Smooth muscle cell (in vitro differentiated cells): ENCODE data around the gene PMFBP1. TPM values are rescaled to one million over a fixed set of nuclear protein-coding genes. Genes with fewer than 3 reads are reported as not detected.

Experiments
- DNase-seq: peaks from one replicate; lab custom pipeline; 2025; ENCODE audit not compliant: unreplicated experiment; lab: John Stamatoyannopoulos, UW
- H2AFZ ChIP-seq: fragments of 200-600 bp; sonication (generic); 2 replicates; pipeline ENCODE4 v1.6.0; 2016; ENCODE audit warnings: antibody characterized with exemption, low read depth, mild to moderate bottlenecking
- H3F3A ChIP-seq: fragments of 200-600 bp; sonication (generic); 2 replicates; pipeline ENCODE4 v1.6.0; 2017; ENCODE audit warnings: antibody characterized with exemption, low read depth
- H3K27ac ChIP-seq: fragments of 200-600 bp; sonication (generic); 2 replicates; pipeline ENCODE4 v1.5.1; 2016; ENCODE audit warnings: low read depth, mild to moderate bottlenecking
- H3K27me3 ChIP-seq: fragments of 200-600 bp; sonication (generic); 2 replicates; pipeline ENCODE4 v1.6.1; 2016; ENCODE audit warnings: low read depth, mild to moderate bottlenecking
- H3K36me3 ChIP-seq: fragments of 200-600 bp; sonication (generic); 2 replicates; pipeline ENCODE4 v1.5.1; 2016; ENCODE audit warnings: low read depth
- H3K4me1 ChIP-seq: fragments of 200-600 bp; sonication (generic); 2 replicates; pipeline ENCODE4 v1.5.1; 2016; ENCODE audit warnings: low read depth
- H3K4me2 ChIP-seq: fragments of 200-600 bp; sonication (generic); 2 replicates; pipeline ENCODE4 v1.6.0; 2016; ENCODE audit warnings: mild to moderate bottlenecking
- H3K4me3 ChIP-seq: fragments of 200-600 bp; sonication (generic); 2 replicates; pipeline ENCODE4 v1.5.1; 2016; ENCODE audit warnings: mild to moderate bottlenecking
- H3K79me2 ChIP-seq: fragments of 200-600 bp; sonication (generic); 2 replicates; pipeline ENCODE4 v1.6.0; 2016; ENCODE audit warnings: low read depth, mild to moderate bottlenecking
- H3K9ac ChIP-seq: fragments of 200-600 bp; sonication (generic); 2 replicates; pipeline ENCODE4 v1.6.0; 2016; ENCODE audit warnings: low read depth
- H3K9me3 ChIP-seq: fragments of 200-600 bp; sonication (generic); replicated peaks from 2 replicates; pipeline ENCODE4 v1.5.1; 2016; ENCODE audit warnings: low read depth
- H4K20me1 ChIP-seq: fragments of 200-600 bp; sonication (generic); 2 replicates; pipeline ENCODE4 v1.6.0; 2016; ENCODE audit warnings: low read depth
- CTCF ChIP-seq: fragments of 200-600 bp; sonication (generic); IDR thresholded peaks from 2 replicates; pipeline ENCODE4 v1.5.1; 2017; ENCODE audit warnings: borderline replicate concordance, mild to moderate bottlenecking, antibody characterized with exemption; ENCODE audit not compliant: insufficient read depth, poor library complexity, severe bottlenecking
- WGBS: methylation state at CpG from one replicate; pipeline ENCODE4 v1.1.7; 2016; ENCODE audit warnings: low lambda C conversion rate; 5-methylcytosine and 5-hydroxymethylcytosine counted together
- polyA plus RNA-seq: library from polyadenylated mRNA; unstranded; fragments of >200 nt; fragmentation: Nextera tagmentation; extraction: Ambion mirVana; gene quantifications from 2 replicates; pipeline ENCODE4 v1.2.1, GENCODE V29; 2016
- total RNA-seq: library from RNA; depleted of rRNA; stranded (reverse); fragments of >200 nt; gene quantifications from 2 replicates; pipeline ENCODE4 v1.2.3, GENCODE V29; 2014

The PMFBP1 gene
- total and polyA plus RNA-seq, 2 experiments from 2014 or later, result 0.31 to 0.80 TPM

- Histone ChIP-seq H2AFZ (no peak overlapping the region), H3F3A (peaks cover 3% of the 10 kb centered on the region), H3K9ac (no peak overlapping the region), H3K27me3 (no peaks in the 10 kb centered on the region), H3K36me3 (peaks cover 10% of the 10 kb centered on the region), H3K4me2 (no peak overlapping the region), H3K79me2 (no peaks in the 10 kb centered on the region), H4K20me1 (no peaks in the 10 kb centered on the region), H3K27ac (no peak overlapping the region), H3K9me3 (no peaks in the 10 kb centered on the region), H3K4me1 (no peaks in the 10 kb centered on the region), H3K4me3 (no peak overlapping the region)
- DNase-seq, result no peak
- TF ChIP-seq CTCF, result no peak
- 98% methylated on average over 23 of the region's 23 CpGs for WGBS
These were observed 61.0 kb downstream of the PMFBP1 start for GRCh38 chr16:72110662-72111615.

GRCh38 chr16:72109966-72110530, 61.9 kb downstream of the PMFBP1 start:
- H3K36me3 ChIP-seq, result peaks cover 10% of the 10 kb centered on the region
- H2AFZ ChIP-seq, result no peak overlapping the region
- H3K4me1 ChIP-seq, result no peaks in the 10 kb centered on the region
- no peak for DNase-seq
- WGBS, result 98% methylated on average over 12 of the region's 12 CpGs
- H4K20me1 ChIP-seq, result no peaks in the 10 kb centered on the region
- no peaks in the 10 kb centered on the region for H3K27me3 ChIP-seq
- peaks cover 3% of the 10 kb centered on the region for H3F3A ChIP-seq
- no peak for TF ChIP-seq CTCF
- H3K27ac ChIP-seq, result no peak overlapping the region
- no peak overlapping the region for H3K4me2 ChIP-seq
- H3K9me3 ChIP-seq, result no peaks in the 10 kb centered on the region
- H3K79me2 ChIP-seq, result no peaks in the 10 kb centered on the region
- no peak overlapping the region for H3K9ac ChIP-seq
- no peak overlapping the region for H3K4me3 ChIP-seq

GRCh38 chr16:72109300-72109699, 62.7 kb downstream of the PMFBP1 start:
- H3K4me1 ChIP-seq, result no peaks in the 10 kb centered on the region
- H3K4me3 ChIP-seq, result no peak overlapping the region
- H3K36me3 ChIP-seq, result peaks cover 10% of the 10 kb centered on the region
- no peak for DNase-seq
- no peaks in the 10 kb centered on the region for H3K9me3 ChIP-seq
- no peak overlapping the region for H2AFZ ChIP-seq
- H3K79me2 ChIP-seq, result no peaks in the 10 kb centered on the region
- H3K27me3 ChIP-seq, result no peaks in the 10 kb centered on the region
- no peak overlapping the region for H3K9ac ChIP-seq
- no peak overlapping the region for H3K27ac ChIP-seq
- H3K4me2 ChIP-seq, result no peak overlapping the region
- 94% methylated on average over 12 of the region's 12 CpGs for WGBS
- no peaks in the 10 kb centered on the region for H4K20me1 ChIP-seq
- peaks cover 3% of the 10 kb centered on the region for H3F3A ChIP-seq
- no peak for TF ChIP-seq CTCF
